ENCODE data around the gene UBE2G1. TPM values are rescaled to one million over a fixed set of nuclear protein-coding genes. Genes with fewer than 3 reads are reported as not detected.

Gene UBE2G1
- total and polyA plus RNA-seq, 10 of the 15 experiments (the other 5 are each of a cell fraction or from before 2014, with no cell fraction given), result 24.4 to 139 (median 77.4) TPM

DNA sequence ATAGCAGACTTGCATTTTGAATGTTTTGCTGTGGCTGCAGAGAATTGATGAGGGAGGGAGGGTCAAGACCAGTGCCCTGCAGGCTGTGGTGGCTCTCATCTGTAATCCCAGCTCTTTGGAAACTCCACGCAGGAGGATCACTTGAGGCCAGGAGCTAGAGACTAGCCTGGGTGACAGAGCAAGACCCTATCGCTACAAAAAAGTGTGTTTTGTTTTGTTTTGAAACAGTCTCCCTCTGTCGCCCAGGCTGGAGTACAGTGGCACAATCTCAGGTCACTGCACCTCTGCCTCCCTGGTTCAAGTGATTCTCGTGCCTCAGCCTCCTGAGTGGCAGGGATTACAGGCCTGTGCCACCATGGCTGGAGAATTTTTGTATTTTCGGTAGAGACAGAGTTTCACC lies 1.9 kb upstream of the UBE2G1 start:
- in situ Hi-C loops (cut with MboI), result no loop called here
- Histone ChIP-seq H3K27me3 (replicated peaks in 1 of 2; ENCODE audit: control insufficient read depth in 2 of 2, insufficient read depth in 2 of 2, low read length in 1 of 2) (no peaks in the 10 kb centered on the region), H3K4me1 (ENCODE audit: control insufficient read depth, insufficient read depth, low read length) (peaks cover 10% of the 10 kb centered on the region), H3K27ac (ENCODE audit: control insufficient read depth, insufficient read depth) (no peak overlapping the region), H3K4me2 (ENCODE audit: control insufficient read depth, insufficient read depth) (no peak overlapping the region), H3K36me3 (ENCODE audit: control insufficient read depth in 2 of 2, insufficient read depth in 2 of 2, low read length in 1 of 2) (no peaks in the 10 kb centered on the region), H3K9ac (ENCODE audit: control insufficient read depth, insufficient read depth, low read length) (no peak overlapping the region), H3K79me2 (ENCODE audit: control insufficient read depth, insufficient read depth, low read length) (peaks cover 28% of the 10 kb centered on the region), H2AFZ (ENCODE audit: control insufficient read depth, low read depth, low read length) (no peak overlapping the region), H3K4me3 (no peak overlapping the region), H4K20me1 (ENCODE audit: control insufficient read depth, insufficient read depth) (no peaks in the 10 kb centered on the region), H3K9me3 (replicated peaks; ENCODE audit: control insufficient read depth, insufficient read depth, low read length) (no peaks in the 10 kb centered on the region)
- POLR2A ChIA-PET, result interaction anchor here (0.6 kb wide), 1 partner anchor 74 kb away, joined by 7 read pairs; no protein-coding TSS in a partner anchor
- DNase-seq (ENCODE audit: low read depth, low spot score), result no peak
- WGBS (ENCODE audit: insufficient coverage, insufficient replicate concordance, low lambda C conversion rate, missing lambda C conversion rate), result 78% methylated on average over 5 of the region's 5 CpGs
- CTCF ChIA-PET, result no interaction called here
- ATAC-seq, result no peak
- BruUV-seq (replicated peaks), result no TSS peak
- RAD21 ChIA-PET (ENCODE audit: unreplicated experiment), result no interaction called here
- TF ChIP-seq GATAD2B (conservative IDR thresholded peaks at IDR 0.05; ENCODE audit: low read depth) (no peak), MAX (IDR thresholded peaks at IDR 0.05; ENCODE audit: low read depth, low read length) (no peak), RUNX3 (IDR thresholded peaks at IDR 0.05; ENCODE audit: low read length) (no peak), TARDBP (IDR thresholded peaks at IDR 0.05; ENCODE audit: borderline replicate concordance) (no peak), CREB1 (IDR thresholded peaks at IDR 0.05; ENCODE audit: low read depth) (no peak), YY1 (IDR thresholded peaks at IDR 0.05; ENCODE audit: low read depth, low read length) (no peak), ATF3 (IDR thresholded peaks at IDR 0.05; ENCODE audit: borderline replicate concordance, extremely low read depth, low read depth, low read length) (no peak), HCFC1 (IDR thresholded peaks at IDR 0.05; ENCODE audit: low read length) (no peak), CBX3 (IDR thresholded peaks at IDR 0.05; ENCODE audit: borderline replicate concordance, low read depth) (no peak), ZBTB33 (IDR thresholded peaks at IDR 0.05) (no peak), JUNB (IDR thresholded peaks at IDR 0.05) (no peak)
- TF ChIP-seq, protein P1, sequence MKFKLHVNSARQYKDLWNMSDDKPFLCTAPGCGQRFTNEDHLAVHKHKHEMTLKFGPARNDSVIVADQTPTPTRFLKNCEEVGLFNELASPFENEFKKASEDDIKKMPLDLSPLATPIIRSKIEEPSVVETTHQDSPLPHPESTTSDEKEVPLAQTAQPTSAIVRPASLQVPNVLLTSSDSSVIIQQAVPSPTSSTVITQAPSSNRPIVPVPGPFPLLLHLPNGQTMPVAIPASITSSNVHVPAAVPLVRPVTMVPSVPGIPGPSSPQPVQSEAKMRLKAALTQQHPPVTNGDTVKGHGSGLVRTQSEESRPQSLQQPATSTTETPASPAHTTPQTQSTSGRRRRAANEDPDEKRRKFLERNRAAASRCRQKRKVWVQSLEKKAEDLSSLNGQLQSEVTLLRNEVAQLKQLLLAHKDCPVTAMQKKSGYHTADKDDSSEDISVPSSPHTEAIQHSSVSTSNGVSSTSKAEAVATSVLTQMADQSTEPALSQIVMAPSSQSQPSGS (IDR thresholded peaks at IDR 0.05; ENCODE audit: low read length), result no peak
- SMC1A ChIA-PET (ENCODE audit: uncharacterized antibody, unreplicated experiment), result interaction anchor here (1.5 kb wide), 1 partner anchor 47 kb away, joined by 4 read pairs; no protein-coding TSS in a partner anchor
- intact Hi-C loops (cut with micrococcal nuclease; ENCODE audit: unreplicated experiment), result no loop called here
- no peak for FAIRE-seq
